ENCODE measurements around the gene KCNH5.

- TF ChIP-seq CTCF (IDR thresholded peaks at IDR 0.05) (no peak), POLR2A (IDR thresholded peaks at IDR 0.05) (no peak)
Observed at GRCh38 chr14:62743560-62743959, 301.7 kb downstream of the KCNH5 start.

All from body of pancreas (tissue), 4 donors.